PC-9 (cell line): ENCODE results near the gene ABL1.

Experiments
- CTCF ChIP-seq: fragments of 200-600 bp; sonication (generic); conservative IDR thresholded peaks from 2 replicates; pipeline ENCODE4 v1.6.1; 2017; ENCODE audit warnings: mixed run types, antibody characterized with exemption, mild to moderate bottlenecking, moderate library complexity
- EZH2 ChIP-seq: fragments of 200-600 bp; sonication (generic); IDR thresholded peaks from 2 replicates; pipeline ENCODE4 v1.8.0; 2017; ENCODE audit warnings: antibody characterized with exemption, low read depth

GRCh38 chr9:130791303-130791894 is 43.7 kb upstream of the ABL1 start:
- TF ChIP-seq CTCF (no peak), EZH2 (no peak)
